Urinary bladder (tissue), 4 donors: Measurements from ENCODE around the gene TMEM106C. TPM values are rescaled to one million over a fixed set of nuclear protein-coding genes. Genes with fewer than 3 reads are reported as not detected.

Source experiments
- DNase-seq: peaks from one replicate; pipeline ENCODE4 v3.0.0-alpha.2; 2015; ENCODE audit errors: extremely low spot score
- H3K27ac ChIP-seq: one replicate; pipeline ENCODE4 v1.5.1; 2013; ENCODE audit warnings: low read depth, mild to moderate bottlenecking, moderate library complexity
- H3K36me3 ChIP-seq: one replicate; pipeline ENCODE4 v1.6.1; 2013; ENCODE audit warnings: mild to moderate bottlenecking, moderate library complexity; ENCODE audit not compliant: insufficient read depth
- H3K4me1 ChIP-seq: one replicate; pipeline ENCODE4 v1.6.1; 2013; ENCODE audit warnings: mild to moderate bottlenecking, moderate library complexity; ENCODE audit not compliant: insufficient read depth
- H3K4me3 ChIP-seq: one replicate; pipeline ENCODE4 v1.5.1; 2013; ENCODE audit warnings: low read depth, low read length
- WGBS: extraction: QIAGEN DNeasy Blood & Tissue Kit; methylation state at CpG from one replicate; pipeline ENCODE4 v1.1.7; 2013; 5-methylcytosine and 5-hydroxymethylcytosine counted together
- polyA plus RNA-seq: library from polyadenylated mRNA; stranded (reverse); fragments of 200-250 nt; gene quantifications from one replicate; pipeline ENCODE4 v1.2.3, GENCODE V29; 2013
- total RNA-seq: library from RNA; depleted of rRNA; stranded (reverse); fragments of >200 nt; gene quantifications from one replicate; pipeline ENCODE4 v1.2.3, GENCODE V29; 2014
- donor health status: healthy with polysubstance abuse.
- donor health status: healthy.

TMEM106C gene
- total and polyA plus RNA-seq, 2 donors = 35.7 to 89.8 TPM

GRCh38 chr12:47962198-47962597 is 1.2 kb upstream of the TMEM106C start:
- Histone ChIP-seq H3K4me3 (no peak overlapping the region), H3K27ac (no peak overlapping the region), H3K4me1 (no peaks in the 10 kb centered on the region), H3K36me3 (no peaks in the 10 kb centered on the region)
- DNase-seq = no peak
- WGBS = 75% methylated on average over 11 of the region's 11 CpGs

DNA sequence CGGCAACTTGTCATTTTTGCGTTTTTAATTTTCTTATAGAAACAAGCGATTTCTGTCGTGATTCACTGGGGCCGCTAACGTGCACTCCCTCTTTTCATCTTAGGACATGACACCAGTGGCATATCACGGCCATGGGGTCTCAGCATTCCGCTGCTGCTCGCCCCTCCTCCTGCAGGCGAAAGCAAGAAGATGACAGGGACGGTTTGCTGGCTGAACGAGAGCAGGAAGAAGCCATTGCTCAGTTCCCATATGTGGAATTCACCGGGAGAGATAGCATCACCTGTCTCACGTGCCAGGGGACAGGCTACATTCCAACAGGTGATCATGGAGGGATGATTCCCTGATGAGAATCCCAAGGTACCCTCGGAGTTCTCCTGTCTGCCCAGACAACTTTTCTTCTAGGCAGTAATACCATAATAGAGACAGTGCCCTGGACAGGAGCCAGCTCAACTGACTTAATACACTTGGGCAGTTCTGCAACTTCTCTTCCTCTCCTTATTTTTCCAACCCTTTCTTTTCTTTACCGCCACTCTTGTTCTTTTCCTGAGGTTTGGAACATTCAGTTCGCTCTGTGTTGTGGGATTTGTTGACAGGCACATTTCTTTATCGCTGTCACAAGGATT is 821 bp downstream of the TMEM106C start:
- 17% methylated on average over 18 of the region's 18 CpGs for WGBS
- H3K27ac ChIP-seq = no peak overlapping the region
- no peaks in the 10 kb centered on the region for H3K36me3 ChIP-seq
- H3K4me1 ChIP-seq = no peaks in the 10 kb centered on the region
- DNase-seq = no peak
- peak overlapping the region; percentile 92 for H3K4me3 ChIP-seq

DNA sequence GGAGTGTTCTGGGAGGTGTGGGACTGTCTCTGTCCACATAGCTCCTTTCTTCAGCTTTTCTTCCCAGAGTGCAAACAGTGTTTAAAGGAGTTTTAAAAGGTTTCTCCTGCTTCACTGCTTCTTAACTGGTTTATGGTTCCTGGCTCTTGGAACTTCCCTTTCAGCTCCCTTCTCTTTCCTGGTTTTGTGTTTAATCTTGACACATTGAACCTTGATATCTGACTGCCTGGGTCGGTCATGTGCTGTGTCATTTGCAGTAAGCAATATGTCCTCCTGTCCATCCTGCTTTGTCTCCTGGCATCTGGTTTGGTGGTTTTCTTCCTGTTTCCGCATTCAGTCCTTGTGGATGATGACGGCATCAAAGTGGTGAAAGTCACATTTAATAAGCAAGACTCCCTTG is 2.2 kb downstream of the TMEM106C start:
- Histone ChIP-seq H3K4me3 (no peak overlapping the region), H3K36me3 (no peaks in the 10 kb centered on the region), H3K27ac (no peak overlapping the region), H3K4me1 (no peaks in the 10 kb centered on the region)
- WGBS = 85% methylated on average over 3 of the region's 3 CpGs
- no peak for DNase-seq

- Histone ChIP-seq H3K4me3 (no peak overlapping the region), H3K27ac (no peak overlapping the region), H3K4me1 (no peaks in the 10 kb centered on the region), H3K36me3 (no peaks in the 10 kb centered on the region)
- no peak for DNase-seq
- 41% methylated on average over 5 of the region's 5 CpGs for WGBS
Observed at GRCh38 chr12:47967461-47968321, 4.3 kb downstream of the TMEM106C start.

- DNase-seq = no peak
- 70% methylated on average over 3 of the region's 3 CpGs for WGBS
- no peaks in the 10 kb centered on the region for H3K4me1 ChIP-seq
- no peak overlapping the region for H3K4me3 ChIP-seq
- H3K36me3 ChIP-seq = no peaks in the 10 kb centered on the region
- no peak overlapping the region for H3K27ac ChIP-seq
Observed at GRCh38 chr12:47969845-47970244, 6.4 kb downstream of the TMEM106C start.

DNA sequence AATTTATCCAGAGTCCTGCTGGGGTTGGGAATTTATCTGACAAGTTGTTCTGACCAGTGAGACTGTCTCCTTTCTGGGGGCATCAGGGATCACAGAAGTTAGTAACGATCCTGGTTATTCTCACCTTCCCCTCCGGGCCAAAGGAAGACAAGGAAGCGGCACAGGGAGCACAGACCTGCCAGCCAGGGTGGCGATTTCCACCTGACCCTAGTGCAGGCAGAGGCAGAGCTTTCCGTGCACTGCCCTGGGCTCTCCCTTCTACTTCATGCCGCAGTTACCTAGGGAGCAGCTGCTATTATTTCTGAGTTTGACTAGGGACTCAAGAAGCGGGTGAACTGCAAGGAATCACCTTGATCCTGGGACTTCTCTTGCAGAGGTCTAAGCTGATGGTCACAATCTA is 7.4 kb downstream of the TMEM106C start:
- Histone ChIP-seq H3K4me1 (no peaks in the 10 kb centered on the region), H3K27ac (no peak overlapping the region), H3K36me3 (no peaks in the 10 kb centered on the region), H3K4me3 (no peak overlapping the region)
- WGBS = 82% methylated on average over 7 of the region's 7 CpGs
- DNase-seq = no peak

GRCh38 chr12:47972895-47973294 is 9.5 kb downstream of the TMEM106C start:
- Histone ChIP-seq H3K27ac (no peak overlapping the region), H3K4me1 (no peaks in the 10 kb centered on the region), H3K4me3 (no peak overlapping the region), H3K36me3 (no peaks in the 10 kb centered on the region)
- 85% methylated on average over 6 of the region's 6 CpGs for WGBS
- DNase-seq = no peak

DNA sequence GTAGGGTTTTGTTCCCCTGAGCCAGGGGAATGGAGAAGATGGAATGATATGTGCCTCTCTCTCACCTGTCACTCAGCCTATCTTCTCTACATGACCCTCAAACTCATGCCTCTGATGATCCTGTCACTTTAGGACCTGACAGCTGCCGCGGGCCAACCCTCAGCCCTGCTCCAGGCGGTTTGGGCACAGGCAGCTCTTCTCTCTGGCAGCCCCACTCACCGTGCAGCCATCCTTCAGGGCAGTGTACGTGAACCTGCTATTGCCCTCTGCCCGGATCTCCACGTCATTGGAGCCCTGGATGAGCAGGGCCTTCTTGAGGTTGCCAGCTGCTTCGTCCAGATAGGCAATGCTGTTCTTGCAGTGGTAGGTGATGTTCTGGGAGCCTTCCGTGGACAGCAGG is 10.5 kb downstream of the TMEM106C start:
- no peak for DNase-seq
- Histone ChIP-seq H3K36me3 (no peaks in the 10 kb centered on the region), H3K4me3 (no peak overlapping the region), H3K27ac (no peak overlapping the region), H3K4me1 (no peaks in the 10 kb centered on the region)
- 96% methylated on average over 9 of the region's 9 CpGs for WGBS

DNA sequence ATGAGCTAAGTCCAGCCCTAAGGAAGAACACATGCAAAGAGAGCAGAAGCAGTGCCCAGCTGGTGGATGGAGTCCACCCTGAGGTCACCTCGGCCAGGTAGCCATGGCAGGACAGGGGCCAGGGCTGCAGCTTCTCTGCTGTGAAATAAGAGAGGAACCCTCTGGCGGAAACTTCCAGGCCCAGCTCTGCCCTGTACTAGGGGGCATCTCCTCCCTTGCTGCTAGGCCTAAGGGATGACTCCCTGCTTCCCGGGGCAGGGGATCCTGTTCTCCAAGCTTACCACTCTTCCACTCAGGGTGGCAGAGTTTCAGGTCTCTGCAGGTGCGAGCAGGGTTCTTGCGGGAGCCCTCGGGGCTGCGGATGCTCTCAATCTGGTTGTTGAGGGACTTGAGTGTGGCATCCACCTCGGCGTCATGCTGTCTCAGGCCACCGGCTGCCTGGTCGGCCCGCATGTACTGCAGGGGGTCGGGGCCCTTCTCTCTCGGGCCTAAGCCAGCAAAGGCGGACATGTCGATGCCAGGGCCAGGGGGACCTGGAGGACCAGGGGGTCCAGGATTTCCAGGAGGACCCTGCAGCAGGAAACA is 11.7 kb downstream of the TMEM106C start:
- Histone ChIP-seq H3K4me3 (no peak overlapping the region), H3K36me3 (no peaks in the 10 kb centered on the region), H3K27ac (no peak overlapping the region), H3K4me1 (no peaks in the 10 kb centered on the region)
- WGBS = 97% methylated on average over 16 of the region's 16 CpGs
- DNase-seq = no peak

GRCh38 chr12:47975816-47976215 is 12.4 kb downstream of the TMEM106C start:
- H3K4me1 ChIP-seq = no peaks in the 10 kb centered on the region
- H3K4me3 ChIP-seq = no peak overlapping the region

DNA sequence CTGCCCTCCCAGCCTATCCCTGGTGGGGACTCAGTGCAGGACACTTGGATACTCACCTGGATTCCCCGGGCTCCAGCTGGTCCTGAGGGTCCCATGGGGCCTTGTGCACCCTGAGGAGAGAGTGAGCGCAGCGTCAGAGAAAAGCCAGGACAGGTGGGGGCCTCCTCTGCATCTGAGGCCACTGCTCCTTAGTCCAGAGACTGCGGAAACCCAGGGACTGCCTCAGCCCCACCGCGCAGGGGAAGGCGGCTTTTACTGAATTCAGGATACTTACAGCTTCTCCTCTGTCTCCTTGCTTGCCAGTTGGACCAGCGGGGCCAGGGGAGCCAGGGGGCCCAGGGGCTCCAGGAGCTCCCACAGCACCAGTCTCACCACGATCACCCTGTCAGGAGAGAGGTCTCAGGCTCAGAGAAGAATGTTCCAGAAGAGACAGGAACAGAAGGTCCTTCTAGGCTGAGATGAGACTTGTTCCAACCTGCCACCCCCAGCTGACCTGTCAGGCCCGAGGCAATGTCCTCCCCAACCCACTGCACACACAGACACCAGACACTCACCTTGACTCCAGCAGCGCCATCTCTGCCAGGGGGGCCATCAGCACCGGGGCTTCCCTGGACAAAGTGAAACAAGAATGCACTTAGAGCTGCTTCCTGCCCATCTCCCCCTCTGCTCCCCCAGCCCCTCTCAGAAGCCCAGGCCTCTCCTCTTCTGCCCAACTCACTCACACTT is 13.8 kb downstream of the TMEM106C start:
- H3K4me1 ChIP-seq = no peaks in the 10 kb centered on the region
- H3K27ac ChIP-seq = no peak overlapping the region
- H3K36me3 ChIP-seq = no peaks in the 10 kb centered on the region
- no peak for DNase-seq
- H3K4me3 ChIP-seq = no peak overlapping the region
- 84% methylated on average over 12 of the region's 12 CpGs for WGBS

More at GRCh38 chr12:47975816-47976215, 12.4 kb downstream of the TMEM106C start:
- no peak for DNase-seq
- Histone ChIP-seq H3K27ac (no peak overlapping the region), H3K36me3 (no peaks in the 10 kb centered on the region)
- WGBS = 94% methylated on average over 11 of the region's 11 CpGs

DNA sequence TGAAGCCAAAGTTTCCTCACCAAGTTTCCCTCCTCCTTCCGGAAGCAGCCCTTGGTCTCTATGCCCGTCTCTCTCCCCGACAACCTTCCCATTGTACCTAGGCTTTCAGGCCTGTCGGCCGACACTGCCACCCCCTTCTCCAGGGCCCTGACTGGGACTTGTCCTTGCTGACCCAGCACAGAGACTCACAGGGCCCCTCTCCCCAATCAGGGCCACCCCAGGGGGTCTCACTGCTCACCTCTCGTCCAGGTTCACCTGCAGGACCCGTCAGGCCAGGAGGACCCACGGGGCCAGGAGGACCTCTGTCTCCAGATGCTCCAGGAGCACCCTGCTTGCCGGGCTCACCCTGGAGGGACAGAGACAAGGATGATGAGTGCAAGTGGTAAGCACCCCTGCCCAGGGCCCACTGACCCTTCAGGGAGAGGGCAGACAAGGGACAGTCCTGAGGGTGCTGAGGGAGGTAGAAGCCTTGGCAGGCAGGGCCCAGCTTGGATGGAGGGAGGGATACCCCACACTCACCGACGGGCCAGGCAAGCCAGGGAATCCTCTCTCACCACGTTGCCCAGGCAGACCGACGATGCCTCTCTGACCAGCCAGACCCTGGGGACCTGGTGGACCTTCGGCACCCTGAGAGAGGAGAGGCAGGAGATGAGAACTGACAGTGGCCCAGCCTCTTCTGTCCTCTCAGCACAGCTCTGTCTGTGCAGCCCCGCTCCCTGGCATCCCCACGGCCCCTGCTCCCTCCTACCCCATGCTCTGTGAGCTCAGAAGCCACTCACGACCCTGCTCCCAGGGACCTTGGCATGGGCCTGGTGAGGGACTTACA is 14.6 kb downstream of the TMEM106C start:
- no peak overlapping the region for H3K27ac ChIP-seq
- H3K36me3 ChIP-seq = no peaks in the 10 kb centered on the region
- DNase-seq = no peak
- WGBS = 89% methylated on average over 18 of the region's 18 CpGs
- no peak overlapping the region for H3K4me3 ChIP-seq
- no peaks in the 10 kb centered on the region for H3K4me1 ChIP-seq

DNA sequence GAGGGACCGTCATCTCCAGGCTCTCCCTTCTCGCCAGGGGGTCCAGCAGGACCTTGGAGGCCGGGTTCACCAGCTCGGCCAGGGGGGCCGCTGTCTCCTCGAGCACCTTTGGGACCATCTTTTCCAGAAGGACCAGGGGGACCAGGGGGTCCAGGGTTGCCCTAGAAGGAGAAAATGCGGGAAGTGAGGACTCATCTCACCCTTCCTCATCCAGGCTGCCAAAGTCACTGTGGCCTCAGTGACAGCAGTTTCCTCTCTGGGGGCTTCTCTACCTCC is 15.1 kb downstream of the TMEM106C start:
- Histone ChIP-seq H3K36me3 (no peaks in the 10 kb centered on the region), H3K4me3 (no peak overlapping the region), H3K4me1 (no peaks in the 10 kb centered on the region), H3K27ac (no peak overlapping the region)
- WGBS = 92% methylated on average over 7 of the region's 7 CpGs
- DNase-seq = no peak
